ENCODE data around the gene TBX2. TPM values are rescaled to one million over a fixed set of nuclear protein-coding genes. Genes with fewer than 3 reads are reported as not detected.
A peak's percentile ranks its signal among the peaks of the same experiment; 100 is the strongest.

Gene TBX2
- total RNA-seq, 1 experiment from 2014 or later = not detected

GRCh38 chr17:61413661-61414126 lies 14.1 kb downstream of the TBX2 start:
- Histone ChIP-seq H2BK20ac (ENCODE audit: low read depth, low read length, poor library complexity, severe bottlenecking) (no peak overlapping the region), H3K79me2 (ENCODE audit: insufficient read depth, low read length) (no peaks in the 10 kb centered on the region), H4K5ac (ENCODE audit: insufficient read length, low read depth, low read length) (no peak overlapping the region), H2AK5ac (ENCODE audit: insufficient read length, low read length) (no peak overlapping the region), H3K4me2 (ENCODE audit: insufficient read depth, insufficient read length, low read length) (peak overlapping the region; percentile 55), H3K9ac (ENCODE audit: extremely low read depth, insufficient read length, low read length) (no peak overlapping the region), H3K4ac (ENCODE audit: low read depth, low read length) (no peak overlapping the region), H3K56ac (ENCODE audit: insufficient read length, low read depth, low read length) (no peak overlapping the region), H3K4me1 (ENCODE audit: insufficient read depth, low read length) (peaks cover 2% of the 10 kb centered on the region; the same call in 1 of the 2 replicates), H3K9me3 (ENCODE audit: control insufficient read depth, low read depth, low read length) (no peaks in the 10 kb centered on the region), H3K14ac (ENCODE audit: insufficient read depth, low read length) (no peak overlapping the region), H3K27me3 (ENCODE audit: insufficient read depth, low read length) (peaks cover 38% of the 10 kb centered on the region), H4K8ac (replicated peaks; ENCODE audit: insufficient read length, low read depth, low read length) (no peak overlapping the region), H3K23ac (ENCODE audit: insufficient read length, low read depth, low read length) (no peak overlapping the region), H2BK120ac (ENCODE audit: low read depth, low read length, poor library complexity, severe bottlenecking) (no peak overlapping the region), H2BK12ac (ENCODE audit: insufficient read length, low read depth, low read length) (no peak overlapping the region), H3K27ac (ENCODE audit: insufficient read length, low read depth, low read length) (no peak overlapping the region), H3K79me1 (ENCODE audit: insufficient read depth, low read depth, low read length, poor library complexity, severe bottlenecking) (no peaks in the 10 kb centered on the region), H3K18ac (ENCODE audit: insufficient read length, low read depth, low read length) (no peak overlapping the region), H2BK5ac (ENCODE audit: insufficient read length, low read length) (no peak overlapping the region), H4K20me1 (ENCODE audit: control insufficient read depth, insufficient read depth, insufficient read length) (no peaks in the 10 kb centered on the region), H2BK15ac (ENCODE audit: low read depth, low read length) (no peak overlapping the region), H3K23me2 (ENCODE audit: insufficient read length, low read depth, low read length, poor library complexity, severe bottlenecking) (peaks cover 16% of the 10 kb centered on the region), H2AFZ (ENCODE audit: low read length) (no peak overlapping the region), H4K91ac (ENCODE audit: insufficient read length, low read depth, low read length) (no peak overlapping the region), H3T11ph (ENCODE audit: low read length) (no peak overlapping the region)
- Mint-ChIP-seq H3K36me3 (ENCODE audit: insufficient read depth in 1 of 3, low read depth in 3 of 3) (no peaks in the 10 kb centered on the region; a peak in 1 of 7 replicates), H3K27me3 (ENCODE audit: low read depth) (peaks cover 82% of the 10 kb centered on the region), H3K9me3 (no peaks in the 10 kb centered on the region), H3K27ac (no peak overlapping the region), H3K4me1 (peaks cover 19 to 20% of the 10 kb centered on the region in 2 experiments), H3K4me3 (peak overlapping the region; percentile 69 to 77; a peak in 4 of 5 replicates)
- no peak for TF ChIP-seq CTCF (conservative IDR thresholded peaks at IDR 0.05)
- DNase-seq = no peak
- no CpG with 5 or more reads among the region's 8 CpGs for WGBS (ENCODE audit: extremely low coverage, insufficient read length, low lambda C conversion rate)

Measured in H9 (cell line).